Liver (tissue), 2 donors: ENCODE results near the gene P2RY6.

Experiments used
- YY1 ChIP-seq: IDR thresholded peaks from 2 replicates; pipeline ENCODE4 v1.6.1; 2016; ENCODE audit warnings: antibody characterized with exemption, mild to moderate bottlenecking
- TF ChIP-seq, protein P1 (sequence below): fragments of 150-350 bp; IDR thresholded peaks from 2 replicates; pipeline ENCODE4 v1.5.1; 2017; ENCODE audit warnings: improper control_type of control experiment, low read depth, low read length; ENCODE audit not compliant: missing input control
- donor health status: healthy.

GRCh38 chr11:73313652-73314051, 41.5 kb downstream of the P2RY6 start:
- no peak for TF ChIP-seq YY1
- TF ChIP-seq, protein P1, sequence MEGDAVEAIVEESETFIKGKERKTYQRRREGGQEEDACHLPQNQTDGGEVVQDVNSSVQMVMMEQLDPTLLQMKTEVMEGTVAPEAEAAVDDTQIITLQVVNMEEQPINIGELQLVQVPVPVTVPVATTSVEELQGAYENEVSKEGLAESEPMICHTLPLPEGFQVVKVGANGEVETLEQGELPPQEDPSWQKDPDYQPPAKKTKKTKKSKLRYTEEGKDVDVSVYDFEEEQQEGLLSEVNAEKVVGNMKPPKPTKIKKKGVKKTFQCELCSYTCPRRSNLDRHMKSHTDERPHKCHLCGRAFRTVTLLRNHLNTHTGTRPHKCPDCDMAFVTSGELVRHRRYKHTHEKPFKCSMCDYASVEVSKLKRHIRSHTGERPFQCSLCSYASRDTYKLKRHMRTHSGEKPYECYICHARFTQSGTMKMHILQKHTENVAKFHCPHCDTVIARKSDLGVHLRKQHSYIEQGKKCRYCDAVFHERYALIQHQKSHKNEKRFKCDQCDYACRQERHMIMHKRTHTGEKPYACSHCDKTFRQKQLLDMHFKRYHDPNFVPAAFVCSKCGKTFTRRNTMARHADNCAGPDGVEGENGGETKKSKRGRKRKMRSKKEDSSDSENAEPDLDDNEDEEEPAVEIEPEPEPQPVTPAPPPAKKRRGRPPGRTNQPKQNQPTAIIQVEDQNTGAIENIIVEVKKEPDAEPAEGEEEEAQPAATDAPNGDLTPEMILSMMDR: no peak
